ENCODE results near the gene NSRP1. TPM values are rescaled to one million over a fixed set of nuclear protein-coding genes. Genes with fewer than 3 reads are reported as not detected.

Gene NSRP1
- total and polyA plus RNA-seq, 2 of the 4 experiments (the other 2 are of a cell fraction): 3.4 to 14.2 TPM

- H3K9me3 ChIP-seq (ENCODE audit: control insufficient read depth, insufficient read depth, low read length): no peaks in the 10 kb centered on the region
- H2BK120ac ChIP-seq (ENCODE audit: low read depth, low read length): no peak overlapping the region
- dilution Hi-C loops (cut with HindIII; ENCODE audit: low sequenced_read_pairs, unreplicated experiment) (no loop called here), intact Hi-C loops (cut with micrococcal nuclease) (loop anchor here (1.0 kb wide), 1 partner anchor 174 kb away; no protein-coding TSS in a partner anchor), in situ Hi-C loops (cut with MboI; ENCODE audit: low sequenced_read_pairs) (no loop called here)
- no peak overlapping the region for H2BK20ac ChIP-seq (ENCODE audit: low read depth, low read length)
- H2BK15ac ChIP-seq (ENCODE audit: low read depth, low read length): no peak overlapping the region
- H3K18ac ChIP-seq (ENCODE audit: low read depth, low read length): no peak overlapping the region
- no peak overlapping the region for H3K4me2 ChIP-seq (ENCODE audit: low read depth, low read length)
- H3K9me1 ChIP-seq (ENCODE audit: insufficient read depth, low read length): 0 out of 2 replicates have a peak, but pooled peaks cover 3% of the 10 kb centered on the region
- ATAC-seq (ENCODE audit: low read depth): no peak
- H2BK5ac ChIP-seq (ENCODE audit: low read depth, low read length, poor library complexity, severe bottlenecking): no peak overlapping the region
- no peak overlapping the region for H3K4ac ChIP-seq (ENCODE audit: low read depth, low read length)
- H3K27ac ChIP-seq (ENCODE audit: insufficient read depth, low read length): no peak overlapping the region
- H4K5ac ChIP-seq (ENCODE audit: low read depth, low read length): no peak overlapping the region
- no peak overlapping the region for H3K23ac ChIP-seq (ENCODE audit: low read depth, low read length)
- H4K20me1 ChIP-seq (ENCODE audit: insufficient read depth, low read length): no peaks in the 10 kb centered on the region
- no peak overlapping the region for H4K91ac ChIP-seq (ENCODE audit: insufficient read depth, low read depth, low read length)
- H2AFZ ChIP-seq (replicated peaks; ENCODE audit: low read length, poor library complexity): no peak overlapping the region
- H4K8ac ChIP-seq (ENCODE audit: low read depth in 2 of 2, low read length in 2 of 2): no peak overlapping the region
- TF ChIP-seq NFE2L2 (IDR thresholded peaks at IDR 0.05; ENCODE audit: low read depth, low read length) (no peak), RFX5 (IDR thresholded peaks at IDR 0.05; ENCODE audit: low read depth, low read length) (no peak)
- no peaks in the 10 kb centered on the region for H3K36me3 ChIP-seq (ENCODE audit: control insufficient read depth, insufficient read depth, low read length)
- no peak overlapping the region for H2AK9ac ChIP-seq (replicated peaks; ENCODE audit: low read depth, low read length, poor library complexity)
- no peaks in the 10 kb centered on the region for H3K4me1 ChIP-seq (ENCODE audit: control insufficient read depth, insufficient read depth, low read length)
- no TSS peak for BruUV-seq (replicated peaks)
- H3K14ac ChIP-seq (replicated peaks; ENCODE audit: low read depth, low read length): no peak overlapping the region
- H3K4me3 ChIP-seq (ENCODE audit: insufficient read depth, low read depth, low read length): no peak overlapping the region
- H3K79me1 ChIP-seq (ENCODE audit: low read depth in 1 of 2, low read length in 2 of 2): no peaks in the 10 kb centered on the region
- no peak overlapping the region for H3K56ac ChIP-seq (ENCODE audit: extremely low read depth, insufficient read depth, low read length)
- no peak overlapping the region for H2AK5ac ChIP-seq (ENCODE audit: low read depth, low read length)
- POLR2A ChIA-PET (ENCODE audit: unreplicated experiment): no interaction called here
- peaks cover 20% of the 10 kb centered on the region for H3K27me3 ChIP-seq (ENCODE audit: control insufficient read depth, insufficient read depth, low read length)
- CTCF ChIA-PET: interaction anchor here (0.6 to 2.5 kb wide), 12 partner anchors 8 to 267 kb away, joined by 3 to 27 read pairs (median 5); no protein-coding TSS in a partner anchor
- no CpG with 5 or more reads among the region's 1 CpG for WGBS, 2 experiments (ENCODE audit: extremely low coverage in 2 of 2, insufficient read length in 1 of 2)
- H3K9ac ChIP-seq (ENCODE audit: low read depth, low read length): no peak overlapping the region
- no peak for DNase-seq
These were observed 12.7 kb upstream of the NSRP1 start for GRCh38 chr17:30103921-30104320.

Data from IMR-90 (cell line).